ENCODE measurements around the gene ZMYND11. TPM values are rescaled to one million over a fixed set of nuclear protein-coding genes. Genes with fewer than 3 reads are reported as not detected.

The ZMYND11 gene
- 33.1 and 46.5 TPM in 2 replicates for polyA plus RNA-seq (2012; rRNA removed)
- polyA plus RNA-seq (2012; cell fraction: cytosol; rRNA removed) = 48.6 and 50.5 TPM in 2 replicates
- polyA plus RNA-seq (2012; cell fraction: nucleus; rRNA removed) = 17.8 and 52.4 TPM in 2 replicates

DNA sequence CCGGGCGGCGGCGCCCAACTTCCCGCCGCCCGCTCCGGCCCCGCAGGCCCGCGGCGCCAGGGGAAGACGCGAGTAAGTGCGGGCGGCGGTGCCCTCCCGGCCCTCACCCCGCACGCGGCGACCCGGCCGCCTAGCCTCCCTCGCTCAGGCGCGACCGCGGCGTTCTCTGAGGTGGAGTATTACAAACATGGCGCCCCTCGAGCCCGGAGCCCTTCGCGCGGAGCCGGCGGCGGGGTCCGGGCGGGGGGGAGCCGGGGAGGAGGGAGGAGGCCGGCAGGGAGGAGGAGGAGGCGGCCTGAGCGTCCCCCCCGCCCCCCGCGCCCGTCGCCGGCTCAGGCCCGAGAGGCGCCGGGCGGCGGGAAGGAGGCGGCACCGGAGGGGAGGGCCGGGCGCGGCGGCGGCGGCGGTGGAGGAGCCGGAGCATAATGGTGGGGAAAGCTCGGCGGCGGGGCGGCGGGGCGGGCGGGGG lies at the start of gene ZMYND11:
Gene ZMYND11, plus strand, starts transcription at position 324 of the 469 bp plus-strand sequence. CDS start 44,558 bp downstream, outside the sequence.
- peak within 1 kb of the TSS; percentile 72 to 90 for H3K27ac ChIP-seq (ENCODE audit: low read depth in 2 of 2, low read length in 1 of 2)
- H3F3A ChIP-seq (replicated peaks; ENCODE audit: insufficient read depth) = peaks cover 39% of the 10 kb centered on the region
- H3K9ac ChIP-seq = peak within 1 kb of the TSS; percentile 84
- peak; percentile 93 for DNase-seq
- H4K20me1 ChIP-seq (ENCODE audit: insufficient read depth) = peaks cover 39% of the 10 kb centered on the region
- no peaks in the 10 kb centered on the region for H3K27me3 ChIP-seq (ENCODE audit: insufficient read depth)
- H3K4me2 ChIP-seq = peak within 1 kb of the TSS; percentile 83
- ChIA-PET CTCF (interaction anchor here (1.0 kb wide), 1 partner anchor 10 kb away, joined by 3 read pairs; no protein-coding TSS in a partner anchor), POLR2A (no interaction called here)
- WGBS (ENCODE audit: low lambda C conversion rate) = no CpG with 5 or more reads among the region's 73 CpGs
- peaks cover 76% of the 10 kb centered on the region for H3K79me2 ChIP-seq (ENCODE audit: insufficient read depth)
- H3K36me3 ChIP-seq (replicated peaks in 1 of 2; ENCODE audit: control insufficient read depth in 1 of 2, insufficient read depth in 2 of 2, low read length in 1 of 2) = no peaks in the 10 kb centered on the region
- no peaks in the 10 kb centered on the region for H3K9me3 ChIP-seq
- peak within 1 kb of the TSS; percentile 82 to 85 for H3K4me3 ChIP-seq (ENCODE audit: low read depth in 2 of 2, low read length in 1 of 2)
- H2AFZ ChIP-seq (ENCODE audit: low read depth) = peak within 1 kb of the TSS; percentile 77
- H3K9me2 ChIP-seq = no peaks in the 10 kb centered on the region
- peaks cover 18 to 29% of the 10 kb centered on the region in 2 experiments; a peak in 3 of 4 replicates for H3K4me1 ChIP-seq (ENCODE audit: control insufficient read depth in 1 of 2, insufficient read depth in 2 of 2, low read depth in 1 of 2, low read length in 1 of 2)
- TF ChIP-seq RFX5 (IDR thresholded peaks at IDR 0.05; ENCODE audit: low read length) = no peak
- TF ChIP-seq, protein P1, sequence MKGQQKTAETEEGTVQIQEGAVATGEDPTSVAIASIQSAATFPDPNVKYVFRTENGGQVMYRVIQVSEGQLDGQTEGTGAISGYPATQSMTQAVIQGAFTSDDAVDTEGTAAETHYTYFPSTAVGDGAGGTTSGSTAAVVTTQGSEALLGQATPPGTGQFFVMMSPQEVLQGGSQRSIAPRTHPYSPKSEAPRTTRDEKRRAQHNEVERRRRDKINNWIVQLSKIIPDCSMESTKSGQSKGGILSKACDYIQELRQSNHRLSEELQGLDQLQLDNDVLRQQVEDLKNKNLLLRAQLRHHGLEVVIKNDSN (IDR thresholded peaks at IDR 0.05; ENCODE audit: borderline replicate concordance, low read depth) = no peak
- TF ChIP-seq MXI1 (IDR thresholded peaks at IDR 0.05; ENCODE audit: low read depth, low read length) = no peak; the same call in 1 of the 2 replicates
- TF ChIP-seq NRF1 (IDR thresholded peaks at IDR 0.05; ENCODE audit: low read depth, low read length) = no peak
- TF ChIP-seq POLR2AphosphoS5 (IDR thresholded peaks at IDR 0.05; ENCODE audit: low read depth, low read length) = no peak
- TF ChIP-seq TAF1 (IDR thresholded peaks at IDR 0.05; ENCODE audit: borderline replicate concordance, low read depth, low read length) = peak; percentile 62
- TF ChIP-seq NFIC (IDR thresholded peaks at IDR 0.05; ENCODE audit: borderline replicate concordance) = no peak
- TF ChIP-seq FOXJ3 (CRISPR knock-in tag; IDR thresholded peaks at IDR 0.05) = no peak
- TF ChIP-seq, protein P2, sequence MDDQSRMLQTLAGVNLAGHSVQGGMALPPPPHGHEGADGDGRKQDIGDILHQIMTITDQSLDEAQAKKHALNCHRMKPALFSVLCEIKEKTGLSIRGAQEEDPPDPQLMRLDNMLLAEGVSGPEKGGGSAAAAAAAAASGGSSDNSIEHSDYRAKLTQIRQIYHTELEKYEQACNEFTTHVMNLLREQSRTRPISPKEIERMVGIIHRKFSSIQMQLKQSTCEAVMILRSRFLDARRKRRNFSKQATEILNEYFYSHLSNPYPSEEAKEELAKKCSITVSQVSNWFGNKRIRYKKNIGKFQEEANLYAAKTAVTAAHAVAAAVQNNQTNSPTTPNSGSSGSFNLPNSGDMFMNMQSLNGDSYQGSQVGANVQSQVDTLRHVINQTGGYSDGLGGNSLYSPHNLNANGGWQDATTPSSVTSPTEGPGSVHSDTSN (IDR thresholded peaks at IDR 0.05) = no peak
- TF ChIP-seq YY1 (IDR thresholded peaks at IDR 0.05; ENCODE audit: low read depth) = peak; percentile 70
- no peak for TF ChIP-seq TEAD4 (IDR thresholded peaks at IDR 0.05; ENCODE audit: borderline replicate concordance, insufficient read depth)

DNA sequence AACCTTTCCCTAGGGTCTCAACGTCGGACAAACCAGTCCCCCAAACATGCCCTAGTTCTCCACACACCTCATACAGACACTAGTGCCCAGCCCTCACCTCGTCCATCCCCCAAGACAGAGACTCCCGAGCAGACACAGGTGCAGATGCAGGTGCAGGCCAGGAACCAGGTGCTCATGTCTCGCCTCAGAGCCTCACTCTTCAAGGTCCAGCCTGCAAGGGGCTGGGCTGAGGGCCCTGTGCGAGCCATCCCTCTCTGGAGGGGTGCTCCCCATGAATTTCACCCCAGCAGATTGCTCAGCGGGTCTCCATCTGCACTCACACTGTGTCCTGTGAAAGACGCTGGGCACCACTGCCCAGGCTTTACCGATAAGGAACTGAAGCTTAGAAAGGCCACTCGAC lies 49.2 kb upstream of the ZMYND11 start:
- TF ChIP-seq EZH2phosphoT487 (IDR thresholded peaks at IDR 0.05; ENCODE audit: borderline replicate concordance, low read depth) (no peak), RAD21 (IDR thresholded peaks at IDR 0.05; ENCODE audit: low read length) (no peak), POLR2AphosphoS5 (IDR thresholded peaks at IDR 0.05; ENCODE audit: low read depth, low read length) (no peak), TCF12 (IDR thresholded peaks at IDR 0.05) (no peak), FOSL2 (IDR thresholded peaks at IDR 0.05; ENCODE audit: borderline replicate concordance, low read depth) (no peak)
- TF ChIP-seq, protein P2 (IDR thresholded peaks at IDR 0.05) = no peak

More for the DNA sequence above, 49.2 kb upstream of the ZMYND11 start:
- no peaks in the 10 kb centered on the region for H3K9me2 ChIP-seq
- no peak overlapping the region for H3K27ac ChIP-seq (ENCODE audit: low read depth in 2 of 2, low read length in 1 of 2)
- CTCF ChIA-PET = interaction anchor here (1.4 to 5.5 kb wide), 2 partner anchors 10 to 43 kb away, joined by 4 to 23 read pairs; no protein-coding TSS in a partner anchor
- H4K20me1 ChIP-seq (ENCODE audit: insufficient read depth) = no peaks in the 10 kb centered on the region
- POLR2A ChIA-PET = no interaction called here
- 68% methylated on average over 10 of the region's 10 CpGs for WGBS (ENCODE audit: low lambda C conversion rate)
- H3K79me2 ChIP-seq (ENCODE audit: insufficient read depth) = no peaks in the 10 kb centered on the region
- H3K27me3 ChIP-seq (ENCODE audit: insufficient read depth) = no peaks in the 10 kb centered on the region; the same call in 1 of the 2 replicates
- peaks cover 0 to 12% of the 10 kb centered on the region in 2 experiments; a peak in 1 of 4 replicates for H3K4me1 ChIP-seq (ENCODE audit: control insufficient read depth in 1 of 2, insufficient read depth in 2 of 2, low read depth in 1 of 2, low read length in 1 of 2)
- H3K9ac ChIP-seq = no peak overlapping the region
- no peaks in the 10 kb centered on the region for H3K9me3 ChIP-seq
- H2AFZ ChIP-seq (ENCODE audit: low read depth) = no peak overlapping the region
- H3K36me3 ChIP-seq (replicated peaks in 1 of 2; ENCODE audit: control insufficient read depth in 1 of 2, insufficient read depth in 2 of 2, low read length in 1 of 2) = no peaks in the 10 kb centered on the region
- no peak overlapping the region for H3K4me3 ChIP-seq (ENCODE audit: low read depth in 2 of 2, low read length in 1 of 2)
- DNase-seq = no peak
- no peaks in the 10 kb centered on the region for H3F3A ChIP-seq (replicated peaks; ENCODE audit: insufficient read depth)
- H3K4me2 ChIP-seq = no peak overlapping the region

Data from SK-N-SH (cell line).